ENCODE measurements around the gene ALK.

ALK gene

DNA sequence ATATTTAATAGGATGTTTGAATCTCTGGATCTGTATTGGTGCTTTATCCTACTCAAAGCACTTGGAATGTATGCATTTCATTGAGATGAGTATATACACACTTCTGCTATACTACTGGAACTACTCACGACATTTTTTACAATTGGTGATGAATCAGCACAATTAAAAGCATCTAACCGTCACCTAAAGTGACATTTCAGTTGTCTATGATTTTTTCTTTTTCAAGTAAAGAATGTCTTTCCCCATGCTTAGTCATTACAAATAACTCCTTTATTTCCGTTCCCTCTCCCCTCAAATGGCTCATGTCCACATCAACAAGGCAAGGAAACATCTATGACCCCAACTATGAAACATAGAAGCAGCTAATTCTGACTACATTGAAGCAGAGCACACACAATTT lies 728.9 kb downstream of the ALK start:
- H3K9ac ChIP-seq (ENCODE audit: low read length): no peak overlapping the region
- H3K9me3 ChIP-seq (ENCODE audit: insufficient read depth, low read length): no peaks in the 10 kb centered on the region
- peaks cover 5% of the 10 kb centered on the region; the same call in 1 of the 2 replicates for H3K4me1 ChIP-seq (ENCODE audit: low read length)
- no peaks in the 10 kb centered on the region for H3K79me2 ChIP-seq (ENCODE audit: low read length)
- no peaks in the 10 kb centered on the region for H4K20me1 ChIP-seq (ENCODE audit: insufficient read depth, low read length)
- H3K36me3 ChIP-seq (replicated peaks; ENCODE audit: low read depth, low read length): no peaks in the 10 kb centered on the region
- no peak overlapping the region for H2AFZ ChIP-seq (ENCODE audit: low read depth, low read length)
- no peaks in the 10 kb centered on the region for H3K27me3 ChIP-seq (ENCODE audit: low read depth, low read length)
- no peak overlapping the region for H3K27ac ChIP-seq (ENCODE audit: low read length)
- TF ChIP-seq, protein P1, sequence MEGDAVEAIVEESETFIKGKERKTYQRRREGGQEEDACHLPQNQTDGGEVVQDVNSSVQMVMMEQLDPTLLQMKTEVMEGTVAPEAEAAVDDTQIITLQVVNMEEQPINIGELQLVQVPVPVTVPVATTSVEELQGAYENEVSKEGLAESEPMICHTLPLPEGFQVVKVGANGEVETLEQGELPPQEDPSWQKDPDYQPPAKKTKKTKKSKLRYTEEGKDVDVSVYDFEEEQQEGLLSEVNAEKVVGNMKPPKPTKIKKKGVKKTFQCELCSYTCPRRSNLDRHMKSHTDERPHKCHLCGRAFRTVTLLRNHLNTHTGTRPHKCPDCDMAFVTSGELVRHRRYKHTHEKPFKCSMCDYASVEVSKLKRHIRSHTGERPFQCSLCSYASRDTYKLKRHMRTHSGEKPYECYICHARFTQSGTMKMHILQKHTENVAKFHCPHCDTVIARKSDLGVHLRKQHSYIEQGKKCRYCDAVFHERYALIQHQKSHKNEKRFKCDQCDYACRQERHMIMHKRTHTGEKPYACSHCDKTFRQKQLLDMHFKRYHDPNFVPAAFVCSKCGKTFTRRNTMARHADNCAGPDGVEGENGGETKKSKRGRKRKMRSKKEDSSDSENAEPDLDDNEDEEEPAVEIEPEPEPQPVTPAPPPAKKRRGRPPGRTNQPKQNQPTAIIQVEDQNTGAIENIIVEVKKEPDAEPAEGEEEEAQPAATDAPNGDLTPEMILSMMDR (IDR thresholded peaks at IDR 0.05; ENCODE audit: low read depth, low read length): no peak
- no peak for TF ChIP-seq EZH2phosphoT487 (IDR thresholded peaks at IDR 0.05; ENCODE audit: low read depth)
- no peak overlapping the region for H3K4me2 ChIP-seq (ENCODE audit: low read length)
- no peak overlapping the region for H3K4me3 ChIP-seq (ENCODE audit: low read length)

DNA sequence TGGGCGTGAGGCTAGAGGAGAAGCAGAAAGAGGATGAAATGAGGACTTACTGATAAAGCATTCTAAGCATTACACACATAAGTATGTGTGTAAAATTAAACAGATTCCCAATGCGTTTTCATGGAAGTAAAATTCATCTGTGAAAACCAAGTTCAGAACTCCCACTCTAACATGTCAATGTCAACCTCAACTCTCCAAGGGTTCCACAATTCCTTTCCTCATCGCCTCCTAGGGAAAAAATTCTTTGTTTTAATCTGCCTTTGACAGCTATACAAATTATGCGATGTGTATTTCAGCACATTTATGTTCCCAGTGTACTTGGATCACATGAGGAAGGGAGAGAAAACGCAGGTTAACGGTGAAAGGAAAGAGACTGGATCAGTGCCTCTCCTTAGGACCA lies 729.6 kb downstream of the ALK start:
- Histone ChIP-seq H3K27me3 (ENCODE audit: low read depth, low read length) (no peaks in the 10 kb centered on the region), H3K4me2 (ENCODE audit: low read length) (no peak overlapping the region), H3K9ac (ENCODE audit: low read length) (no peak overlapping the region), H2AFZ (ENCODE audit: low read depth, low read length) (no peak overlapping the region), H3K27ac (ENCODE audit: low read length) (no peak overlapping the region), H3K79me2 (ENCODE audit: low read length) (no peaks in the 10 kb centered on the region), H4K20me1 (ENCODE audit: insufficient read depth, low read length) (no peaks in the 10 kb centered on the region), H3K4me3 (ENCODE audit: low read length) (no peak overlapping the region), H3K4me1 (ENCODE audit: low read length) (peaks cover 5% of the 10 kb centered on the region; the same call in 1 of the 2 replicates), H3K9me3 (ENCODE audit: insufficient read depth, low read length) (no peaks in the 10 kb centered on the region), H3K36me3 (replicated peaks; ENCODE audit: low read depth, low read length) (peaks cover 3% of the 10 kb centered on the region)
- TF ChIP-seq EZH2phosphoT487 (IDR thresholded peaks at IDR 0.05; ENCODE audit: low read depth): no peak
- TF ChIP-seq, protein P1 (IDR thresholded peaks at IDR 0.05; ENCODE audit: low read depth, low read length): no peak

DNA sequence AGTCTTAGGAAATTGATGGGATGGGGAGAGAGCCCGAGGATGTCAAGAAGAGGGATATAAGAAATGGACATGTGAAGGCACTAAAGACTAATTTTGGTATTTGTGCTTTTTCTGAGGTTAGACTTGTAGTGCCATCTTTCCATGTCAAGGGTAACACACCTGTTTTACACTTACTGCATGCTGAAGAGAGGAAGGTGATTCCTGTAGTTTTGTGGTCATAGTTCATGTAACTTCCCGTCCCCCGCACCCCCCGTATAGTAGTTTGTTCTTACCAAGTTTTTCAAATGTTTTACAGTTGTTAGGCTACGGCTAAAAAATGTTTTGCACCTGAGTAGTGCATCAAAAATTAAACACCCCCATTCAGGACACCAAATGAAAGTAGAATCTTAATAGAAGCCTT lies 732.3 kb downstream of the ALK start:
- Histone ChIP-seq H3K79me2 (ENCODE audit: low read length) (no peaks in the 10 kb centered on the region), H3K4me2 (ENCODE audit: low read length) (no peak overlapping the region), H4K20me1 (ENCODE audit: insufficient read depth, low read length) (no peaks in the 10 kb centered on the region), H3K27ac (ENCODE audit: low read length) (no peak overlapping the region), H3K4me3 (ENCODE audit: low read length) (no peak overlapping the region), H3K4me1 (ENCODE audit: low read length) (peaks cover 5% of the 10 kb centered on the region; the same call in 1 of the 2 replicates), H2AFZ (ENCODE audit: low read depth, low read length) (no peak overlapping the region), H3K9me3 (ENCODE audit: insufficient read depth, low read length) (no peaks in the 10 kb centered on the region), H3K9ac (ENCODE audit: low read length) (no peak overlapping the region), H3K36me3 (replicated peaks; ENCODE audit: low read depth, low read length) (peaks cover 3% of the 10 kb centered on the region), H3K27me3 (ENCODE audit: low read depth, low read length) (no peaks in the 10 kb centered on the region)
- TF ChIP-seq, protein P1 (IDR thresholded peaks at IDR 0.05; ENCODE audit: low read depth, low read length): no peak
- no peak for TF ChIP-seq EZH2phosphoT487 (IDR thresholded peaks at IDR 0.05; ENCODE audit: low read depth)

DNA sequence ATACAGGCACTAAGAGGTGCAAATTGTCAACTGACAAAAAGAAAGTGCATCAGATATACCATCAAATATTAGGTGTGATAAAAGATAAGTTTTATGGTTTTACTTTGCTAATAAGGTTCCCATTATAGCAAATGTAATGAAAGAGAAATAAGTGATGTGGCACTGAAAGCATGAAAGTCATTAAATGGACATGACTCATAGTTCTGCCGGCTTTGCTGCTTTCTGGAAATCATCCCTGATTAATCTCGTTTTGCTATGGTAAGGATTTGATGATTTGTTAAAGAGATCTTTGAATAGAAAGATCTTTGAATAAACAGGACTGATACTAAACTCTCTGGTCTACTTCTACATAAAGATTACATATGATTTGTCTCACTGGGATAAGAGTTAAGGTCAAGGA lies 733.5 kb downstream of the ALK start:
- H3K27me3 ChIP-seq (ENCODE audit: low read depth, low read length): no peaks in the 10 kb centered on the region
- H4K20me1 ChIP-seq (ENCODE audit: insufficient read depth, low read length): no peaks in the 10 kb centered on the region
- H3K27ac ChIP-seq (ENCODE audit: low read length): no peak overlapping the region
- TF ChIP-seq, protein P1 (IDR thresholded peaks at IDR 0.05; ENCODE audit: low read depth, low read length): no peak
- TF ChIP-seq EZH2phosphoT487 (IDR thresholded peaks at IDR 0.05; ENCODE audit: low read depth): no peak
- no peak overlapping the region for H3K9ac ChIP-seq (ENCODE audit: low read length)
- no peak overlapping the region for H2AFZ ChIP-seq (ENCODE audit: low read depth, low read length)
- H3K79me2 ChIP-seq (ENCODE audit: low read length): no peaks in the 10 kb centered on the region
- H3K4me2 ChIP-seq (ENCODE audit: low read length): no peak overlapping the region
- no peaks in the 10 kb centered on the region for H3K9me3 ChIP-seq (ENCODE audit: insufficient read depth, low read length)
- peaks cover 3% of the 10 kb centered on the region for H3K36me3 ChIP-seq (replicated peaks; ENCODE audit: low read depth, low read length)
- peaks cover 5% of the 10 kb centered on the region; the same call in 1 of the 2 replicates for H3K4me1 ChIP-seq (ENCODE audit: low read length)
- no peak overlapping the region for H3K4me3 ChIP-seq (ENCODE audit: low read length)
